Measurements from ENCODE around the gene TRIM23.
A peak's percentile ranks its signal among the peaks of the same experiment; 100 is the strongest.

The TRIM23 gene

DNA sequence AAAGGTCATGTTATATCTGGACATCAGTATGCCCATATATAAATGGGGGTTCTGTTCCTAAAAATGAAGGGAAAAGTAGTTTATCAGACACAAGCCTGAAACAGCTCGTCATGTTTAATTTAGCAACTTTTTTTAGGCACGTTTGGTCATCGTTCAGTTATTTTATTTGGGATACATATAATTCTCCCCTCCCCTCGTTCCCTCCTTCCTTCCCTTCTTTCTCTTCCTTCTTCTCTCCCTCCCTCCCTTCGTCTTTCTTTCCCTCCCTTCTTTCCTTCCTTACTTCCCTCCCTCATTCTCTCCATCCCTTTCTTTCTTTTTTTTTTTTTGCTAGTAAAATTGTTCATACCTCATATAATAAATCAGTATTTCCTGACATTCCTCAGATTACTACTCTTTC is 57.6 kb downstream of the TRIM23 start:
- no peak overlapping the region for H3K4me3 ChIP-seq (ENCODE audit: low read depth, low read length)

DNA sequence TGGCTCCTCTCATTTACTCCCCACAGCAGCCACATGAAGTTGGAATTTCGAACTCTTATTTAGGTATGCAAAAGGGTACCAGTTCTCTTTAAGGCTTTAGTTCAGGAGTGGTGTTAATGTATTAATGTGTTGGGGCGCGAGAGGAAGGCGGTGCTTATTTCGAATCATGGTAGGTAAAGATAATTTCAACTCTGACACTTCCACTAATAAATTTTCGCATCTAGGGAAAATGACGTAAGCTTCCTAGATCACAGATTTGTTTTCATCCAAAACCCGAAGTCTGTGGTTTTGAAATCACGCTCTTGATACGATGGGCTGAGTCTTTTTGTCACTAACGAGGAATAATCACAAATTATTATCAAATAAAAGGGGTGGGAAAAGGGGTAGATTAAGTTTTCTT is 60.4 kb downstream of the TRIM23 start:
- peak overlapping the region; percentile 98 for H3K4me3 ChIP-seq (ENCODE audit: low read depth, low read length)

DNA sequence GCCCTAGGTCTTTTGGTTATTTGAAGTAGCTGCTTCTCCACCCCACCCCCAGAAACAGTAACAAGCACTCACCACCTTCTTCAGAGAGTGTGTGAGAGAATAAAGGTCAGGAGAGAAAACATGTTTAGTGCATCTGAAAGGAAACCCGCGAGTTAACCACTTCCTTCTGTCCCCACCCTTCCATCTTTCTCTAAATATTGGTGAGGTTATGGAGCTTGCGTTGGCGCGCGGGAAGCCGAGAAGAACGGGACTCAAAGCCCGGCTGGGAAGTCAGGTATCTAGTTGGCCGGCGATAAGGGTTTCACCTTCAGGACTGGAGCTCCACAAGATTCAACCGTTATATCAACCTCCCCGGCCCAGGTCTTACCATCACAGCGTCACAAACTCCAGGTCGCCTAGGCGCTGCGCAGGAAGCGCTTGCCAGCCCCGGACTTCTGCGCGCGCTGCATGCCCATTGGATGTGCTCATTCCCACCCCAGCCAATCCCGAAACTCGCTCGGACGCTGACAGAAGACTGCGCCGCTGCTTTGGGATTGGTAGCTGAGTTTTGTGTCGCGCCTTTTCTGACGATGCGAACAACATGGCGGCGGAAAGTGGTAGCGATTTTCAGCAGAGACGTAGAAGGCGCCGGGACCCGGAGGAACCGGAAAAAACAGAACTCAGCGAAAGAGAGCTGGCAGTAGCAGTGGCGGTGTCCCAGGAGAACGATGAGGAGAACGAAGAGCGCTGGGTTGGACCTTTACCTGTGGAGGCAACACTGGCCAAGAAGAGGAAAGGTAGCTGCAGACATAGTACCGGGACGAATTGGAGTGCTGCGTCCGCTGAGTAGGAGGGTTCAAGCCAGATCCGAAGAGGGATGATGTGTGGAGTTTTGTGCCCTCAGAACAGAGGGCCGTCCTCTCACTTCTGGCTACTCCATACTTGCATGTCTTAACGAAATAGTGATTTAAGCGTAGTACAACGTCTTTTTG is 61.1 kb downstream of the TRIM23 start, which contains the start of the genes CENPK and PPWD1:
Gene CENPK, minus strand, starts transcription at position 438 of the 971 bp plus-strand sequence. CDS start 8,261 bp downstream, outside the sequence.
Gene PPWD1, plus strand, starts transcription at position 566 of the 971 bp plus-strand sequence. Its CDS starts 15 bp downstream, at position 581.
- H3K4me3 ChIP-seq (ENCODE audit: low read depth, low read length) = peak within 1 kb of the TSS; percentile 98

DNA sequence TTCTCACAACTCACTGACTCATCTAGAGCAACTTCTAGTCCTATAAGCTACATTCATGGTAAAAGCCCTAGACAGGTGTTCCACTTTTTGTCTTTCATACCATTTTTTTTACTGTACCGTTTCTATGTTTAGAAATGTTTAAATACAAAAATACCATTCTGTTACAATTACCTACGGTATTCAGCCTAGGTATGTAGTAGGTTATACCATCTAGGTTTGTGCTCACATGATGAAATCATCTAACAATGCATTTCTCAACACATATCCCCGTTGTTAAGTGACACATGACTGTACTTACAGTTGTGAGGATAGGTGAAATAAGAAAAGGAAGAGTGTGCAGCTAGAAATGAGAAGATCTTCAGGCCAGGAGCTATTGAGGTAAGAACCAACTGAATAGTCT is 67.4 kb downstream of the TRIM23 start:
- H3K4me3 ChIP-seq (ENCODE audit: low read depth, low read length) = no peak overlapping the region

DNA sequence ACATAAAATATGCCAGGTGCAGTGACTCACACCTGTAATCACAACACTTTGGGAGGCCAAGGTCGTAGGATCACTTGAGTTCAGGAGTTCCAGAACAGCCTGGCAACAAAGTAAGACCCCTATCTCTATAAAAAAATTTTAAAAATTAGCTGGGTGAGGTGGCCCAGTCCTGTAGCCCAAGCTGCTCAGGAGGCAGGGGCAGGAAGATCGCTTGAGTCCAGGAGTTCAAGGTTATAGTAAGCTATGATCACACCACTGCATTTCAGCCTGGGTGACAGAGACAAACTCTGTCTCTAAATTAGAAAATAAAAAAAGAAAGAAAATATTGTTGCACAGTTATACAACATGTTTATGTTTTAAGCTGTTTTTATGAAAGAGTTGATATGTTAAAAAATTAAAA is 68.0 kb downstream of the TRIM23 start:
- H3K4me3 ChIP-seq (ENCODE audit: low read depth, low read length) = no peak overlapping the region

DNA sequence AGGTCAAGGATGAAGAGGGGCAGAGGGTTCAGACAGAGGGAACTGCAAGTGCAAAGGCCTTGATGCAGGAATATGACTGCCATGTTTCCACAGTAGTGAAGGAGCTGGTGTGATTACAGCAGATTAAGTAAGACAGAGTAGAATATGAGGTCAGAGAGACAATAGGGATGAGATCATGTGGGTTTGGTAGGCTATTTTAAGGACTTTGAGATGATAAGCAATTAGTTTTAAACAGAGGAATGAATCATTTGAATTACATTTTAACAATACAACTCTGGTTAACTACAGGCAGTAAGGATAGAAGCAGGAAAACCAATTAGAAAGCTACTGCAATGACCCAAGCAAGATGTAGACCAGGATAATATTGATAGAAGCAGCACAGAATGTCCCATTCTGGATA is 68.8 kb downstream of the TRIM23 start:
- no peak overlapping the region for H3K4me3 ChIP-seq (ENCODE audit: low read depth, low read length)

DNA sequence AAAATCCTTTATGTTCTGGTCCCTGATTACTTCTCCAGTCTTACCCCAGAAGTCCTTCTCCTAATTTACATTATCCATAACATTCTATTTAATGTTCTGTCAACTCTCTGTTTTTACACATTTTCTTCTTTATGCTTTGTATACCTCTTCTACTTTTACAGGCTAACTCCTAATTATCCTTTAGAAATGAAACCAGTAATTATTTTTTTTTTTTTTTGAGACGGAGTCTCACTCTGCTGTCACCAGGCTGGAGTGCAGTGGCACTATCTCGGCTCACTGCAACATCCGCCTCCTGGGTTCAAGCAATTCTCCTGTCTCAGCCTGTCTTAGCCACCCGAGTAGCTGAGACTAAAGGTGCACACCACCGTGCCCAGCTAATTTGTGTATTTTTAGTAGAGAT is 70.2 kb downstream of the TRIM23 start:
- H3K4me3 ChIP-seq (ENCODE audit: low read depth, low read length) = no peak overlapping the region

DNA sequence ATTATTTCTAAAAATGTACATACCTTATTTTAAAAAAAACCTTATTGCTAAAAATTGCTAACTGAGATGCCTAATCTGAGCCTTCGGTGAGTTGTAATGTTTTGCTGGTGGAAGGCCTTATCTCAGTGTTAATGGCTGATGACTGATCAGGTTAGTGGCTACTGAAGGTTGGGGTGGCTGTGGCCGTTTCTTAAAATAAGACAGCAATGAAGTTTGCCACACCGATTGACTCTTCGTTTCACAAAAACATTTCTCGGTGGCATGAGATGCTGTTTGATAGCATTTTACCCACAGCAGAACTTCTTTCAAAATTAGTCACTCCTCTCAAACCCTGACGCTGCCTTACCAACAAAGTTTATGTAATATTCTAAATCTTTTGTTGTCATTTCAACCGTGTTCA is 75.9 kb downstream of the TRIM23 start:
- H3K4me3 ChIP-seq (ENCODE audit: low read depth, low read length) = no peak overlapping the region

DNA sequence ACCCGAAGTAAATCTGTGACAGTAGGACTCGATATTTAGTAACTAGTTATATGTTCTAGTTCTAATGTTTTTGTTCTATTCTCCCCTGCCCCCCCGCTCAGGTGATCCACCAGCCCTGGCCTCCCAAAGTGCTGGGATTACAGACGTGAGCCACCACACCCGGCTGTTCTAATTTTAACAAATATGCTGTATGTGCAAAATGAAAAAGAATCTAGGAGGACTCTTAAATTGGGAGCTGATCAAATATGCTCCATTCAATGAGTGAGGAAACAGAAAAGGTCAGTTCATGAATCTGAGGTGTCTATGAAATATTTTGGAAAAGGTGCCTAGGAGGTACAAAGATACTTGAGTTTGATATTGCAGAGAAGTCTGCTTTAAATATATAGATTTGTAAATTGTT is 78.0 kb downstream of the TRIM23 start:
- H3K4me3 ChIP-seq (ENCODE audit: low read depth, low read length) = no peak overlapping the region

DNA sequence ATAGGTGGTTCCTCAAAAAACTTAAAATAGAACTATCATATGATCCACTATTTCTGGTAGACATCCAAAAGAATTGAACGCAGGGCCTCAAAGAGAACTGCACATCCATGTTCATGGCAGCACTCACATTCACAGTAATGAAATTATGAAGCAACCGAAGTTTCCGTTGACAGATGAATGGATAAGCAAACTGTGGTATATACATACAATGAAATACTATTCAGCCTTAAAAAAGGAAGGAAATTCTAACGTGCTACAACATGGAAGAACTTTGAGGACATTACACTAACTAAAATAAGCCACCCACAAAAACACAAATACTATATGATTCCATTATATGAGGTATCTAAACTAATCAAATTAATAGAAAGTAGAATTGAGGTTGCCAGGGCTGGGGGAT is 79.7 kb downstream of the TRIM23 start:
- H3K4me3 ChIP-seq (ENCODE audit: low read depth, low read length) = no peak overlapping the region

DNA sequence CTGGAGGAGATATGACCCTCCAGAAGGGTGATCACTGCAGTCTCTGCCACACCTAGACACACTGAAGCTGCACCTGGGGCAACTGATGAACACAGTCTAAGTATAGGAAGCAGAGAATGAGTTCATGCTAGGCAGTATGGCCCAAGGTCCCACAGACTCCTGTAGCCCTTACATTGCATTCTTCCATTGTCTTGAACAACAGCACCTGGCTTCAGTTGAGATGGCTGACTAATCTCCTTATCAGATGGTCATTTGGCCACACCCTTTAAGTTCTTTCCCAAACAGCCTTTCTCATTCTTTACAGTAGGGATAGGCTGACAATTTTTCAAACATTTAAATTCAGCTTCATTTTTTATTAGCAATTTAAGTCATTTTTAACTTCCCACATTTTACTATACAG is 84.3 kb downstream of the TRIM23 start:
- H3K4me3 ChIP-seq (ENCODE audit: low read depth, low read length) = no peak overlapping the region
